Loucy (cell line): ENCODE measurements around the gene CLDN8.

ENCODE experiments used
- EZH2phosphoT487 ChIP-seq: fragments of 200-600 bp; IDR thresholded peaks from 2 replicates; pipeline ENCODE4 v1.6.1; 2018; ENCODE audit warnings: antibody characterized with exemption, mild to moderate bottlenecking, moderate library complexity, borderline replicate concordance
- TF ChIP-seq, protein P1 (sequence below): fragments of 200-600 bp; sonication (generic); conservative IDR thresholded peaks from 2 replicates; pipeline ENCODE4 v1.5.1; 2014; ENCODE audit warnings: mild to moderate bottlenecking, antibody characterized with exemption, low read length

- TF ChIP-seq, protein P1, sequence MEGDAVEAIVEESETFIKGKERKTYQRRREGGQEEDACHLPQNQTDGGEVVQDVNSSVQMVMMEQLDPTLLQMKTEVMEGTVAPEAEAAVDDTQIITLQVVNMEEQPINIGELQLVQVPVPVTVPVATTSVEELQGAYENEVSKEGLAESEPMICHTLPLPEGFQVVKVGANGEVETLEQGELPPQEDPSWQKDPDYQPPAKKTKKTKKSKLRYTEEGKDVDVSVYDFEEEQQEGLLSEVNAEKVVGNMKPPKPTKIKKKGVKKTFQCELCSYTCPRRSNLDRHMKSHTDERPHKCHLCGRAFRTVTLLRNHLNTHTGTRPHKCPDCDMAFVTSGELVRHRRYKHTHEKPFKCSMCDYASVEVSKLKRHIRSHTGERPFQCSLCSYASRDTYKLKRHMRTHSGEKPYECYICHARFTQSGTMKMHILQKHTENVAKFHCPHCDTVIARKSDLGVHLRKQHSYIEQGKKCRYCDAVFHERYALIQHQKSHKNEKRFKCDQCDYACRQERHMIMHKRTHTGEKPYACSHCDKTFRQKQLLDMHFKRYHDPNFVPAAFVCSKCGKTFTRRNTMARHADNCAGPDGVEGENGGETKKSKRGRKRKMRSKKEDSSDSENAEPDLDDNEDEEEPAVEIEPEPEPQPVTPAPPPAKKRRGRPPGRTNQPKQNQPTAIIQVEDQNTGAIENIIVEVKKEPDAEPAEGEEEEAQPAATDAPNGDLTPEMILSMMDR, result peak; percentile 75
- no peak for TF ChIP-seq EZH2phosphoT487
Measured at GRCh38 chr21:30194701-30195299, 21.1 kb downstream of the CLDN8 start.
